Stimulated activated CD4-positive, alpha-beta T cell treated with anti-CD3 and anti-CD28 coated beads, Interleukin-1b, Interleukin-23, amount 100 ng/mL, for 4 hours (primary cell): ENCODE data around the gene DNAAF1.
"Not testable (repeated sequence)": the region's sequence is repeated elsewhere in the genome, so short reads cannot be mapped to it uniquely, and the experiment has no call there.

Experiments
- DNase-seq, 2 donors: peaks; one replicate each; pipeline ENCODE4 v3.0.0-alpha.2; 2020; ENCODE audit warnings: low read depth in 2 of 2

Gene DNAAF1

GRCh38 chr16:84212154-84212553, 67.0 kb downstream of the DNAAF1 start:
- no peak for DNase-seq

- no peak for DNase-seq
These were observed 67.5 kb downstream of the DNAAF1 start for GRCh38 chr16:84212631-84213030.

- DNase-seq = no peak
These were observed 69.5 kb downstream of the DNAAF1 start for GRCh38 chr16:84214451-84215066.

GRCh38 chr16:84215531-84215930, 70.4 kb downstream of the DNAAF1 start:
- no peak for DNase-seq

GRCh38 chr16:84216144-84216543, 71.0 kb downstream of the DNAAF1 start:
- not testable (repeated sequence) for DNase-seq

- no peak for DNase-seq
These were observed 73.2 kb downstream of the DNAAF1 start for GRCh38 chr16:84218176-84218823.

- DNase-seq = no peak
These were observed 73.8 kb downstream of the DNAAF1 start for GRCh38 chr16:84218956-84219355.

- DNase-seq = no peak
These were observed 75.7 kb downstream of the DNAAF1 start for GRCh38 chr16:84220851-84221250.

GRCh38 chr16:84223456-84223855, 78.3 kb downstream of the DNAAF1 start:
- DNase-seq = no peak

- no peak for DNase-seq
These were observed 79.4 kb downstream of the DNAAF1 start for GRCh38 chr16:84224554-84224953.

- no peak for DNase-seq
These were observed 80.0 kb downstream of the DNAAF1 start for GRCh38 chr16:84225126-84225525.

- no peak for DNase-seq
These were observed 80.5 kb downstream of the DNAAF1 start for GRCh38 chr16:84225571-84225970.

- no peak for DNase-seq
These were observed 80.9 kb downstream of the DNAAF1 start for GRCh38 chr16:84226026-84226425.
